Measurements from ENCODE around the gene CLEC11A.
"Not testable (repeated sequence)": the region's sequence is repeated elsewhere in the genome, so short reads cannot be mapped to it uniquely, and the experiment has no call there.

CLEC11A gene

GRCh38 chr19:50756244-50756643, 33.1 kb downstream of the CLEC11A start:
- not testable (repeated sequence) for DNase-seq (ENCODE audit: low spot score); FAIRE-seq

GRCh38 chr19:50757624-50758023, 34.5 kb downstream of the CLEC11A start:
- not testable (repeated sequence) for FAIRE-seq; DNase-seq (ENCODE audit: low spot score)

GRCh38 chr19:50759076-50759475, 35.9 kb downstream of the CLEC11A start:
- not testable (repeated sequence) for FAIRE-seq; DNase-seq (ENCODE audit: low spot score)

GRCh38 chr19:50759886-50760285, 36.7 kb downstream of the CLEC11A start:
- DNase-seq (ENCODE audit: low spot score) (peak; percentile 28), FAIRE-seq (no peak)

GRCh38 chr19:50761501-50761900, 38.3 kb downstream of the CLEC11A start:
- DNase-seq (ENCODE audit: low spot score); FAIRE-seq: not testable (repeated sequence)

- DNase-seq (ENCODE audit: low spot score); FAIRE-seq: not testable (repeated sequence)
Measured at GRCh38 chr19:50763521-50763920, 40.4 kb downstream of the CLEC11A start.

GRCh38 chr19:50764409-50764808, 41.2 kb downstream of the CLEC11A start:
- DNase-seq (ENCODE audit: low spot score) (no peak), FAIRE-seq (peak; percentile 44)

- FAIRE-seq; DNase-seq (ENCODE audit: low spot score): not testable (repeated sequence)
Measured at GRCh38 chr19:50766746-50767145, 43.6 kb downstream of the CLEC11A start.

- DNase-seq (ENCODE audit: low spot score) = not testable (repeated sequence)
- peak; percentile 87 for FAIRE-seq
Measured at GRCh38 chr19:50767263-50767662, 44.1 kb downstream of the CLEC11A start.

GRCh38 chr19:50768277-50768676, 45.1 kb downstream of the CLEC11A start:
- no peak for FAIRE-seq

GRCh38 chr19:50770164-50770563, 47.0 kb downstream of the CLEC11A start, which contains the start of gene GPR32:
Gene GPR32, plus strand, starts transcription at chr19:50770464. Its CDS starts 137 bp downstream, at chr19:50770601.
- not testable (repeated sequence) for FAIRE-seq; DNase-seq (ENCODE audit: low spot score)

More at GRCh38 chr19:50768277-50768676, 45.1 kb downstream of the CLEC11A start:
- no peak for DNase-seq (ENCODE audit: low spot score)

- FAIRE-seq = no peak
- DNase-seq (ENCODE audit: low spot score) = no peak
Measured at GRCh38 chr19:50770888-50771287, 47.7 kb downstream of the CLEC11A start.

GRCh38 chr19:50772476-50772875, 49.3 kb downstream of the CLEC11A start:
- no peak for FAIRE-seq

GRCh38 chr19:50772912-50773311, 49.7 kb downstream of the CLEC11A start:
- DNase-seq (ENCODE audit: low spot score); FAIRE-seq: not testable (repeated sequence)

More at GRCh38 chr19:50772476-50772875, 49.3 kb downstream of the CLEC11A start:
- peak; percentile 58 for DNase-seq (ENCODE audit: low spot score)

GRCh38 chr19:50773454-50773853, 50.3 kb downstream of the CLEC11A start:
- not testable (repeated sequence) for FAIRE-seq; DNase-seq (ENCODE audit: low spot score)

All from urothelium cell line (cell line).